GM19463 (cell line): ENCODE results near the gene SPTB.

Experiments
- ATAC-seq: cut with Tn5 transposase; IDR thresholded peaks from one replicate; pipeline ENCODE4 v1.9.1; 2021; ENCODE audit warnings: mild to moderate bottlenecking, moderate library complexity; ENCODE audit not compliant: unreplicated experiment

Gene SPTB

GRCh38 chr14:64792871-64793560 lies 86.7 kb downstream of the SPTB start:
- ATAC-seq = no peak

- ATAC-seq = no peak
Measured at GRCh38 chr14:64792231-64792630, 87.5 kb downstream of the SPTB start.

DNA sequence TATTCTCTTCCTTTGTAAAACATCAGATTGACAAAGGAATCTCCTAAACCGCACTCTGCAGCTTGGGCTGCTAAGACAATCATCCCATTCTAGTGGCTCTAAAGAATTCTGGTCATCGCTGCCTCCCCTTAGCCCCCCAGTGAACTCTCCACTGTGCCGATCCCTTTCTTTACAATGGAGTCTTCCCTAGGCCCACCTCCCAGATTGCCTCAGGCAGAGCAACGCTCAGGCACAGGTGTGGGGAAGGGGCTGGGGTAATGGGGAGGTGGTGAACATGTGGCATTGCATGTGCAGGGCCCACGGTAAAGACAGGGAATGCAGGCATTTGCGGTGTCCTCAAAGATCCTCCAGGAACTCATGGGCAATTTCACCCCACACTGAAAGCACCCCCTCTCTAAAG lies 89.2 kb downstream of the SPTB start:
- no peak for ATAC-seq

DNA sequence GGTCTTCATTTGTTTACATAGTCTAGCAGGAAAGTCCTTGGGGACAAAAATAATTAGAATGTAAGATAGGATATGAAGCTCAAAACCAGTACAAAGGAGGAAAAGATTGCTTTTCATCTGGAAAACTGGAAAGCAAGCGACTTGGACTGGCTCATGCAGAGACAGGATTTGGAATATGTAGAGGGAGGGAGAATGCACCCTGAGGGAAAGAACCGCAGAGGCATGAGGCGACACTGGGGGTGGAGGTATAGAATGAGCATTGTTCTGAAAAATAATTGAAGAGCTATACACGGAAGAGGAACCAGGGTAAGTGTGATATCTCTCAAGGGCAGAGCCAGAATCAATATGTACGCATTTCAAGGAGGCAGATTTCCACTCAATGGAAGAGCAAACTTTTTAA lies 90.0 kb downstream of the SPTB start:
- ATAC-seq = no peak

DNA sequence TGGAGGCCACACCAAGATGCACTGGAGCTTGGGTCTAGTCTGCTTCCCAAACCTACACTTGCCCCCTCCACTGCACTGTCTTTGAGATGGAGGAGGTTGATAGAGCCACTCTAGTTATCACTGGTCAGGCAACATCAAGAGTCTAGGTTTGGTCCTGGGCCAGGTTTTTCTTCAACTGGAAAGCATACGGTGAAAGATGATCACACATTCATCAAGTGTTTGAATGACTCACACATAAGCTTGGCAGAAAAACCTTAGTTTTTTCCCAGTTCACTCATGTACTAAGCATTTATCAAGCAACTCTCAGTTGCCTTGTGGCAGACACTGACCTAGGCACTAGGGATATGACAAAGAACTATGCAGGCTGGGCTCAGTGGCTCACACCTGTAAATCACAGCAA lies 91.0 kb downstream of the SPTB start:
- no peak for ATAC-seq

- no peak for ATAC-seq
Measured at GRCh38 chr14:64787619-64788018, 92.1 kb downstream of the SPTB start.

DNA sequence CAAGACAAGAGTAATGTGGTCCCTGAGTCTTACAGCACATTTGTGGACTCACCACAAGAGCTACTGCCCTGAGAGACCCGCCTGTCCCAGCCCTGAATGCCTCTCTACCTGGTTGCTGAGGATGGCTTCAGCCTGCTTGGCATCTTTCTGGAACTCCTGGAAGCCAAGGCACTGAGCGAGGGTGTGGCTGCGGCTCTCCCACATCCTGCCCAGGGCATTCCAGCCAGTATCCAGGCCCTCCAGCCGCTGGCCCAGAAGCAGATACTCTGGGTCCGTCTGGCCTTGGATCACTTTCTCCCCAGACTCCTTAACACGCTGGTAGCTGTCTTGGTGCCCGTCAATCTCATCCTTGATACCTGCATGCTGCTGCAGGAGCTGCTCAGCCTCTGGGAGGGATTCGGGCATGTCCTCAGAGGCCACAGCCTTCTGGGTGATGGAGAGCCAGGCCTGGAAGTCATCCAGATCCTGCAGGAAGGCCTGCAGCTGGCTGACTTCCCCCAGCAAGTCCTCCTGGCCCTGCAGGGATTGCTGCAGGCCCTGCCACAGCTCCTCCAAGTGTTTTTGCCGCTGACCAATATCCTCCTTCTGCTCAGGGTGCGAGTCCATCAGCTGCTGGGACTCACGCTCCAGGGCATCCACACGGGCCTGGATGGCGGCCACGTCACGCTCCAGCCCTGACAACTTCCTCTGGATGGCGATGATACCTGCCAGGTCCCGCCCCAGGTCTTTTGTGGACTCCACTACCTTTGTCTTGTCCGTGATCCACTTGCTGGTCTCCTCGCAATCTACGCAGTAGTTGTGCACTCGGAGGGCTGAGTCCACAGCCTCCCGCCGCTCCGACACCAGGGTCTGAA lies 93.2 kb downstream of the SPTB start:
- ATAC-seq = no peak

- ATAC-seq = no peak
Measured at GRCh38 chr14:64784006-64784405, 95.7 kb downstream of the SPTB start.

- no peak for ATAC-seq
Measured at GRCh38 chr14:64782196-64782595, 97.5 kb downstream of the SPTB start.

DNA sequence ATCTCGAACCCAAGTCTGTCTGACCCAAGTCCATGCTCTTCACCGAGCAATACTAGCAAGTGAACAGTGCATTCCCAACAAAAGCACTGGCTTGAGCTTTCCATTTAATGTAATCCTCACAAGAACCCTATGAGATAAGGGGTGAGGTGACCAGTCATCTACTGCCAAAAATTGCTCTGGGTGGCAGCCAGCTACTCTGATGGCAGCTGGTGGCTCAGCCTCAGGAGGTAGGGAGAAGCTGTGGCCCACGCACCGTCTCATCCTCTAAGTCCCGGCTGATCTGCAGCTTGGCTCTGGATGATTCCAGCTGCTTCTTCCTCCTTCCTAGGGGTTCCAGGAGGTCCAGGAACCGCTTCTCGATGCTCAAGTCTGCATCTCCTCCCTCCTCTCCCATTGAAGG lies 100.2 kb downstream of the SPTB start:
- no peak for ATAC-seq

DNA sequence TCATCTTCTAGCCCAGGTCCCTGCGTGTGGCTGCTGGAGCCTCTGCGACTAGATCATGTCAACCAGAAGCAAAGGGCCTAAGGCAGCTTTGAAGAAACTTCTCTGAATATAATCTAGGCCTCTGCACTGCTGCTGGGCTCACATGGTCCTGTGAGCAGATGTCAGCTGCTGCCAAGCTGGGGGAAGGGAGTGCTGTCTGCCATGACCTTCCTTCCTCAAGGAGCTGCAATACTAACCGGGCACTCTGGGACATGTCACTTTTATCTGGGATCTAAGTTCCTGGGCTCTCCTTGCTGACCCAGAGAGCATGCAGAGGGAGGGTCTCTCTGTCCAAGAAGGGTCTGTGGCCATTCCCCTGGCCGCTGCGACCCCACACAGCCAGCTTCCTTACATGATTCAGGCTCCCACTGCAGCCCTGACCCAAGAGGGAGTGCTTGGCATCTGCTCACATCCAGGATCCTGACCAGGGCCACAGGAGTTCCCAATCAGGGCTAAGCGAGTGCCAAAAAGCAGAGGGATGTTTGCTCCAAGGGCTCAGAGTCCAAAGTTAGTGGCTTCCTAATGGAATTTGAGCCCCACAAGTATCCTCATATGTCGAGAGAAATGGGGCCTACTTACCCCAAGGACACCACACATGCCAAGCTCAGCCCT lies 101.5 kb downstream of the SPTB start:
- ATAC-seq = no peak

DNA sequence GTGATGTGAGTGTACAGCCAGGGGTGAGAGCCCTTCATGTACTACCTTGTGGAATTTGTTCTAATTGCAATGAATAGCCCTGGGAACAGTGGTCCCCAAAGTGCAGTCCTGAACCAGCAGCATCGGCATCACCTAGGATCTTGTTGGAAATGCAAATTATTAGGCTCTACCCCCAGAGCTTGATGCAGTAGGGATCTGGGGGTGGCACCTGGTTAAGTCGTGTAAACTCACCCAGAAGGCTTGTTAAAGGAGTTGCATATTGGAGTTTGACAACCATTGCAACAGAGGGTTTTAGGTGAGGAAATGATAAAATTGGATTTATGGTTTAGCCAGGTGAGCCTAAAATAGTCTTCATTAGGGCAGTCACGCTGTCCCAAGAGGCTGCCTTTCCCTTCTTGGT lies 102.2 kb downstream of the SPTB start:
- no peak for ATAC-seq

DNA sequence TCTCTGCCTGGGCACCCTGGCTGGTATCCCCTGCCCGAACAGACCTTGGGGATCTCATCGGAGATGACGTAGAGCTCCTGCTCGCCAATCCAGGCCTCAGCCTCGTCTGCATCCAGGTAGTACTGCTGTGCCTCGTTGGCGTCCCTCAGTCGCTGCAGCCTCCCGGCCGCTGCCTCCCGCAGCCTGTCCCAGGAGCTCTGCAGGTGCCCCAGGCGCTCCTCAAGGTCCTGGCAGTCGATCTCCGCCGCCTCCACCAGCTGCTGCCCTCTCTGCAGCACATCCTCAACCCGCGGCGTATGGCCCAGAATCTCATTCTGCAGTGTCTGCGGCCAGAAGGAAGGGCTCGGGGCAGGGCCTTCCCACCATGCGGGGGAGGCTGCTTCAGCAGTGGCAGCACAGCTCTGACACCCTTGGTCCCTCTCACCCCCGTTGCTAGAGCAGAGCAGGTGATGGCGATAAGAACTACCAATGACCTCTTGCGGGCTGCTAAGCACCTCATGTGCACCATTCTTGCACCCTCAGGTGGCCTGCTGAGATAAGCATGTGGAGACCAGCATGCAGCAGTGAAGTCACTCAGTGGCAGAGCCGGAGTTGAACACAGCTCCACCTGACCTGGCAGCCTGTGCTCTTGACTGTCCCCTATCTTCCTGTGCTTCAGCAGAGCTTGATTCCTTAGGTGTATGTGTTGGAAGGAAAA lies 104.5 kb downstream of the SPTB start:
- no peak for ATAC-seq

- no peak for ATAC-seq
Measured at GRCh38 chr14:64774272-64774671, 105.4 kb downstream of the SPTB start.

DNA sequence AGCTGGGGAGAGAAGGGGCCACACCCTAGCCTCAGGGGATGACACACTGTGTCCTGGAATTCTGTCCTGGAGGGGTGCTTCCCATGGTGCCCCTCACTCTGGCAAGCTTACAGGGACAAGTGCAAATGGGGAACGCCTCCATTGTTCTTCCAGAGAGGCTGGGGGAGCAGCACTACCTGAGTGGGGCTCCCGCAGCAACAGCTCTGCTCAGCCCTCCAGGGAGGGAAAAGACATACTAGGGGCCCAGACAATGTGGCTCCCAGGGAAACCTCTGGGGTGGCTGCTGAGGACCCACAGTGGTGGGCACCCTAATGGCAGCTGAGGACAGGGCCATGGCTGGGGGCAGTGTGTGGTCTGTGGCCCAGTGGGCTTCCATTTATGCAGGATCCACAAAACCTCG lies 106.1 kb downstream of the SPTB start:
- no peak for ATAC-seq

DNA sequence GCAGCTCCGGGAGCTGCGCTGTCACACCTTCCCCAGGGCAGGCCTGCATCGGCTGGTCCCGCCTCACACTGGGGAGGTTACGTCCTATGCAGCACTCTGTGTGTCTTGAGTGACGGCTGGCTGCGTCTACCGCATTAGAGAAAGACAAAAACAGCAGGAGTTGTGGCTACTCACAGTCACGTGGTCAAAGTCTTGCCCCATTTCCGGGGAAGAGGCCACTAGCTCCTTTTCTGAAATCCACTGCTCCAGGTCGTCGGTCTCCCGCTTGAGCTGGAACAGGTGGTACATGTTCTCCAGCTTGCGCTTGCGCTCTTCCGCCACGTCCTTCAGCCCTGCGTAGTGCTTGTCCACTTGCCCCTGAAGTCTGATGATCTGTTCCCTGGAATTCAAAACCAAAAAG lies 106.7 kb downstream of the SPTB start:
- ATAC-seq = no peak

DNA sequence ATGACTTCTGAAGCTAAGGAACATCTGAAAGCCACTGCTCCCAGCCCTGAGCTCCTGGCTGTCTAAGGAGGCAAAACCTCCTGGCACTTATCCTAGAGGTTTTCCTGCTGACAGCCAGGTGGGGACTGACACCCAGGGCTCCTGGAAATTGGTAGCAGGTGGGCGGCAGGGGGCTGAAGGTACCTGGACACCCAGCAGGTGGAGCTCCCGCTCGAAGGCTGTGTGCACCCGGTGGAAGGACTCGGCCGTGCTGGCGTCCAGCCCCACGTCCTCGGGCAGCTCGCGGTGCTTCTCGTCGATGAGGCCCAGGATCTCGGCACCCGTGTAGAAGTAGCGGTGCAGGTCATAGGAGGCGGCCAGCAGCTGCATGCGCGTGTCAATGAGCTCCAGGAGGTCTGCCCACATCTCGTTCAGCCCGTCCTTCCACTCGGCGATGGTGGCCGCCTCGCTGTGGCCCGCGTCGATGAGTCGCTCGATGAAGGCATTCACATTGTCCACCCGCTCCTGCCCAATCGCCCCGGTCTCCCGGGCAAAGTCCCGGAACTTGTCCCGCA lies 107.2 kb downstream of the SPTB start:
- no peak for ATAC-seq

- ATAC-seq = no peak
Measured at GRCh38 chr14:64771161-64771560, 108.5 kb downstream of the SPTB start.

GRCh38 chr14:64770751-64771150 lies 109.0 kb downstream of the SPTB start:
- no peak for ATAC-seq

- ATAC-seq = no peak
Measured at GRCh38 chr14:64769096-64770020, 110.3 kb downstream of the SPTB start.
